SK-N-SH (cell line): Measurements from ENCODE around the gene ZNF19.

Experiments
- EZH2phosphoT487 ChIP-seq: fragments of 200-600 bp; sonication (generic); IDR thresholded peaks from 2 replicates; pipeline ENCODE4 v1.6.1; 2017; ENCODE audit warnings: low read depth, mixed run types, mild to moderate bottlenecking, antibody characterized with exemption, moderate library complexity, borderline replicate concordance
- RFX5 ChIP-seq: IDR thresholded peaks from 2 replicates; pipeline ENCODE4 v1.6.1; 2012; ENCODE audit warnings: mild to moderate bottlenecking, improper control_type of control experiment, low read length
- YY1 ChIP-seq: IDR thresholded peaks from 2 replicates; pipeline ENCODE4 v1.4.0; 2012; ENCODE audit warnings: low read depth, mild to moderate bottlenecking
- TF ChIP-seq, protein P1 (sequence below): fragments of 200-600 bp; sonication (generic); IDR thresholded peaks from 2 replicates; pipeline ENCODE4 v1.6.1; 2017; ENCODE audit warnings: antibody characterized with exemption, mild to moderate bottlenecking, moderate library complexity

DNA sequence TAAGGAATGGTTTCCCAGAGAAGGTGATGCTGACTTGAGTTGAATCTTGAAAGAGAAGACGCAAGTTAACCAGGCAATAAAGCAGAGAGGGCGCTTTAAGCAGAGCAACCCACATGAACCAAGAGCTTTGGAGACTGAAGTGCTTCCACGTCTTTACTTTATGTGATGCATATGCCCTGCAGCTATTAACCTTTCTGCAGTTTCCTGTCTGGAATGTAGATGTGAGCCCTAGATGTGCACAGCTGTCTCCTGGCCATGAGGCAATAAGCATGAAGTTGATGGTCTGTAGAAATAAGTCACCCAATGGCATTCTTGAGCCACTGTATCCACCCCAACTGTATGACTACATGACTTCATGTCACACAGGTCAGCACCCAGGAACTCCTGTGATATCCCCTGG is 31.4 kb upstream of the ZNF19 start:
- TF ChIP-seq YY1 (no peak), RFX5 (no peak), EZH2phosphoT487 (no peak)
- TF ChIP-seq, protein P1, sequence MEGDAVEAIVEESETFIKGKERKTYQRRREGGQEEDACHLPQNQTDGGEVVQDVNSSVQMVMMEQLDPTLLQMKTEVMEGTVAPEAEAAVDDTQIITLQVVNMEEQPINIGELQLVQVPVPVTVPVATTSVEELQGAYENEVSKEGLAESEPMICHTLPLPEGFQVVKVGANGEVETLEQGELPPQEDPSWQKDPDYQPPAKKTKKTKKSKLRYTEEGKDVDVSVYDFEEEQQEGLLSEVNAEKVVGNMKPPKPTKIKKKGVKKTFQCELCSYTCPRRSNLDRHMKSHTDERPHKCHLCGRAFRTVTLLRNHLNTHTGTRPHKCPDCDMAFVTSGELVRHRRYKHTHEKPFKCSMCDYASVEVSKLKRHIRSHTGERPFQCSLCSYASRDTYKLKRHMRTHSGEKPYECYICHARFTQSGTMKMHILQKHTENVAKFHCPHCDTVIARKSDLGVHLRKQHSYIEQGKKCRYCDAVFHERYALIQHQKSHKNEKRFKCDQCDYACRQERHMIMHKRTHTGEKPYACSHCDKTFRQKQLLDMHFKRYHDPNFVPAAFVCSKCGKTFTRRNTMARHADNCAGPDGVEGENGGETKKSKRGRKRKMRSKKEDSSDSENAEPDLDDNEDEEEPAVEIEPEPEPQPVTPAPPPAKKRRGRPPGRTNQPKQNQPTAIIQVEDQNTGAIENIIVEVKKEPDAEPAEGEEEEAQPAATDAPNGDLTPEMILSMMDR = no peak
